HL-60 (cell line): ENCODE measurements around the gene RDH16.

Source experiments
- CTCF ChIP-seq: IDR thresholded peaks from one replicate; pipeline ENCODE4 v1.5.1; 2011; ENCODE audit warnings: low read length, control low read depth, inconsistent platforms; ENCODE audit not compliant: insufficient read depth
- GABPA ChIP-seq: IDR thresholded peaks from 2 replicates; pipeline ENCODE4 v1.6.1; 2012; ENCODE audit warnings: low read depth
- POLR2AphosphoS5 ChIP-seq: IDR thresholded peaks from 2 replicates; pipeline ENCODE4 v1.6.1; 2012; ENCODE audit warnings: low read depth
- TF ChIP-seq, protein P1 (sequence below): IDR thresholded peaks from 2 replicates; pipeline ENCODE4 v1.6.1; 2012; ENCODE audit warnings: low read depth; ENCODE audit not compliant: insufficient replicate concordance

DNA sequence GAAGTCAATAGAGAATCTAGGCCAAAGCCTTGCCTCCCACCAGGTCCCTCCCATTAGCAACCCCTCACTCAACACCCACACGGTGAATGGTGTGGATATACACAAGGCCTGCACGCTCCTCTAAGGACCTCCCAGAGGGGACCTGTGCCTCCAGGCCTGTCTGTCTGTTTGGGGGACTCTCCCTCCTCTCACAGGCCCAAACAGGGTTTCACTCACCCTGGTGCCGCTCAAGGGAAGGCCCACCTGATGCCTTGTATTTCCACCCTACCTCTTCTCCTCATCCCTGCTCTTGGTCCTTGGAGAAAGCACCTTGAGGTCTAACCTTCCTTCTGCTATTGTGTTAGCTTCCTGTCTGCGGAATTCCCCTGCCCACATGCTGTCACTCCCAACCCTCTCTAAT lies 27.6 kb downstream of the RDH16 start:
- TF ChIP-seq CTCF (no peak), POLR2AphosphoS5 (no peak), GABPA (no peak)
- TF ChIP-seq, protein P1, sequence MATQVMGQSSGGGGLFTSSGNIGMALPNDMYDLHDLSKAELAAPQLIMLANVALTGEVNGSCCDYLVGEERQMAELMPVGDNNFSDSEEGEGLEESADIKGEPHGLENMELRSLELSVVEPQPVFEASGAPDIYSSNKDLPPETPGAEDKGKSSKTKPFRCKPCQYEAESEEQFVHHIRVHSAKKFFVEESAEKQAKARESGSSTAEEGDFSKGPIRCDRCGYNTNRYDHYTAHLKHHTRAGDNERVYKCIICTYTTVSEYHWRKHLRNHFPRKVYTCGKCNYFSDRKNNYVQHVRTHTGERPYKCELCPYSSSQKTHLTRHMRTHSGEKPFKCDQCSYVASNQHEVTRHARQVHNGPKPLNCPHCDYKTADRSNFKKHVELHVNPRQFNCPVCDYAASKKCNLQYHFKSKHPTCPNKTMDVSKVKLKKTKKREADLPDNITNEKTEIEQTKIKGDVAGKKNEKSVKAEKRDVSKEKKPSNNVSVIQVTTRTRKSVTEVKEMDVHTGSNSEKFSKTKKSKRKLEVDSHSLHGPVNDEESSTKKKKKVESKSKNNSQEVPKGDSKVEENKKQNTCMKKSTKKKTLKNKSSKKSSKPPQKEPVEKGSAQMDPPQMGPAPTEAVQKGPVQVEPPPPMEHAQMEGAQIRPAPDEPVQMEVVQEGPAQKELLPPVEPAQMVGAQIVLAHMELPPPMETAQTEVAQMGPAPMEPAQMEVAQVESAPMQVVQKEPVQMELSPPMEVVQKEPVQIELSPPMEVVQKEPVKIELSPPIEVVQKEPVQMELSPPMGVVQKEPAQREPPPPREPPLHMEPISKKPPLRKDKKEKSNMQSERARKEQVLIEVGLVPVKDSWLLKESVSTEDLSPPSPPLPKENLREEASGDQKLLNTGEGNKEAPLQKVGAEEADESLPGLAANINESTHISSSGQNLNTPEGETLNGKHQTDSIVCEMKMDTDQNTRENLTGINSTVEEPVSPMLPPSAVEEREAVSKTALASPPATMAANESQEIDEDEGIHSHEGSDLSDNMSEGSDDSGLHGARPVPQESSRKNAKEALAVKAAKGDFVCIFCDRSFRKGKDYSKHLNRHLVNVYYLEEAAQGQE = no peak
